HG03565 (cell line): ENCODE results near the gene MLIP.

Experiments used
- ATAC-seq: cut with Tn5 transposase; IDR thresholded peaks from one replicate; pipeline ENCODE4 v1.9.1; 2021; ENCODE audit warnings: mild to moderate bottlenecking, moderate library complexity; ENCODE audit not compliant: unreplicated experiment

MLIP gene

GRCh38 chr6:54094786-54095185, 16.5 kb upstream of the MLIP start:
- ATAC-seq, result no peak

- no peak for ATAC-seq
These were observed 15.5 kb upstream of the MLIP start for GRCh38 chr6:54095723-54096122.

GRCh38 chr6:54096811-54097210, 14.4 kb upstream of the MLIP start:
- no peak for ATAC-seq

- no peak for ATAC-seq
These were observed 13.5 kb upstream of the MLIP start for GRCh38 chr6:54097753-54098152.

GRCh38 chr6:54098450-54099044, 12.7 kb upstream of the MLIP start:
- ATAC-seq, result no peak

- no peak for ATAC-seq
These were observed 12.0 kb upstream of the MLIP start for GRCh38 chr6:54099225-54099624.

GRCh38 chr6:54100411-54101006, 10.7 kb upstream of the MLIP start:
- ATAC-seq, result peak; percentile 78

GRCh38 chr6:54102238-54102637, 9.0 kb upstream of the MLIP start:
- no peak for ATAC-seq

- ATAC-seq, result no peak
These were observed 7.7 kb upstream of the MLIP start for GRCh38 chr6:54103497-54103896.

GRCh38 chr6:54106727-54107126, 4.5 kb upstream of the MLIP start:
- ATAC-seq, result no peak

GRCh38 chr6:54107470-54108090, 3.7 kb upstream of the MLIP start:
- ATAC-seq, result no peak

- no peak for ATAC-seq
These were observed 3.0 kb upstream of the MLIP start for GRCh38 chr6:54108271-54108670.

- ATAC-seq, result no peak
These were observed 1.7 kb upstream of the MLIP start for GRCh38 chr6:54109586-54109985.

- no peak for ATAC-seq
These were observed 958 bp downstream of the MLIP start for GRCh38 chr6:54112151-54112650.

GRCh38 chr6:54114991-54115390, 3.7 kb downstream of the MLIP start:
- ATAC-seq, result no peak

- ATAC-seq, result no peak
These were observed 4.7 kb downstream of the MLIP start for GRCh38 chr6:54115966-54116365.

GRCh38 chr6:54118117-54118516, 6.9 kb downstream of the MLIP start:
- ATAC-seq, result no peak

GRCh38 chr6:54125493-54125892, 14.2 kb downstream of the MLIP start:
- ATAC-seq, result no peak

- no peak for ATAC-seq
These were observed 18.9 kb downstream of the MLIP start for GRCh38 chr6:54130179-54130578.

GRCh38 chr6:54132587-54132986, 21.3 kb downstream of the MLIP start:
- no peak for ATAC-seq

GRCh38 chr6:54133186-54133585, 21.9 kb downstream of the MLIP start:
- no peak for ATAC-seq

- no peak for ATAC-seq
These were observed 23.7 kb downstream of the MLIP start for GRCh38 chr6:54134935-54135334.
